Measurements from ENCODE around the gene IMPDH2. TPM values are rescaled to one million over a fixed set of nuclear protein-coding genes. Genes with fewer than 3 reads are reported as not detected.

Gene IMPDH2
- total and polyA plus RNA-seq, 2 experiments from 2014 or later, result 198 to 314 TPM

- TF ChIP-seq ZNF462 (CRISPR knock-in tag; IDR thresholded peaks at IDR 0.05) (no peak), JUNB (IDR thresholded peaks at IDR 0.05; ENCODE audit: unreplicated experiment) (no peak)
Measured at GRCh38 chr3:49030321-49030720, 1.1 kb upstream of the IMPDH2 start (continued).

- Histone ChIP-seq H3K4me1 (ENCODE audit: insufficient read depth) (peaks cover 7% of the 10 kb centered on the region; the same call in 1 of the 2 replicates), H3K36me3 (ENCODE audit: insufficient read depth) (peaks cover 48% of the 10 kb centered on the region), H3K27me3 (ENCODE audit: insufficient read depth) (no peaks in the 10 kb centered on the region), H4K20me1 (replicated peaks; ENCODE audit: insufficient read depth) (peaks cover 15% of the 10 kb centered on the region), H3K79me2 (replicated peaks; ENCODE audit: insufficient read depth) (peaks cover 13% of the 10 kb centered on the region), H3K4me2 (peak overlapping the region; percentile 98), H3F3A (replicated peaks; ENCODE audit: low read depth) (peaks cover 50% of the 10 kb centered on the region), H3K27ac (ENCODE audit: low read depth) (peak overlapping the region; percentile 46), H3K9me2 (ENCODE audit: insufficient read depth) (no peaks in the 10 kb centered on the region), H3K4me3 (peak overlapping the region; percentile 93), H2AFZ (no peak overlapping the region)
- ATAC-seq, result no peak
- Mint-ChIP-seq H3K36me3 (ENCODE audit: low read depth) (peaks cover 83% of the 10 kb centered on the region), H3K27me3 (ENCODE audit: insufficient read depth, low read depth, poor library complexity) (peaks cover 22% of the 10 kb centered on the region), H3K27ac (peak overlapping the region; percentile 97), H3K9me3 (no peaks in the 10 kb centered on the region; the same call in 1 of the 3 replicates), H3K4me1 (peaks cover 18% of the 10 kb centered on the region), H3K4me3 (peak overlapping the region; percentile 94)
- peak; percentile 34 for TF ChIP-seq POLR2AphosphoS5 (IDR thresholded peaks at IDR 0.05; ENCODE audit: low read depth)
- TF ChIP-seq EZH2phosphoT487 (IDR thresholded peaks at IDR 0.05; ENCODE audit: unreplicated experiment), result no peak
- DNase-seq (ENCODE audit: low spot score), result no peak
Measured at GRCh38 chr3:49029563-49029884, 326 bp upstream of the IMPDH2 start.

GRCh38 chr3:49028298-49028672 lies 913 bp downstream of the IMPDH2 start:
- Mint-ChIP-seq H3K4me3 (peak overlapping the region; percentile 94), H3K9me3 (no peaks in the 10 kb centered on the region; the same call in 1 of the 3 replicates), H3K27ac (peak overlapping the region; percentile 59; the same call in 1 of the 2 replicates), H3K4me1 (peaks cover 23% of the 10 kb centered on the region), H3K27me3 (ENCODE audit: insufficient read depth, low read depth, poor library complexity) (peaks cover 27% of the 10 kb centered on the region), H3K36me3 (ENCODE audit: low read depth) (peaks cover 91% of the 10 kb centered on the region)
- Histone ChIP-seq H3F3A (replicated peaks; ENCODE audit: low read depth) (peaks cover 58% of the 10 kb centered on the region), H3K27me3 (ENCODE audit: insufficient read depth) (no peaks in the 10 kb centered on the region), H3K4me1 (ENCODE audit: insufficient read depth) (peaks cover 9% of the 10 kb centered on the region; the same call in 1 of the 2 replicates), H2AFZ (no peak overlapping the region), H3K79me2 (replicated peaks; ENCODE audit: insufficient read depth) (peaks cover 22% of the 10 kb centered on the region), H3K4me2 (peak overlapping the region; percentile 98), H3K9me2 (ENCODE audit: insufficient read depth) (no peaks in the 10 kb centered on the region), H3K27ac (ENCODE audit: low read depth) (no peak overlapping the region), H4K20me1 (replicated peaks; ENCODE audit: insufficient read depth) (peaks cover 22% of the 10 kb centered on the region), H3K4me3 (peak overlapping the region; percentile 93), H3K36me3 (ENCODE audit: insufficient read depth) (peaks cover 56% of the 10 kb centered on the region)
- no peak for ATAC-seq
- DNase-seq (ENCODE audit: low spot score), result no peak
- TF ChIP-seq CTCF (conservative IDR thresholded peaks at IDR 0.05; ENCODE audit: low read depth in 2 of 2) (no peak), ZNF331 (CRISPR knock-in tag; IDR thresholded peaks at IDR 0.05; ENCODE audit: low read depth) (no peak), JUNB (IDR thresholded peaks at IDR 0.05; ENCODE audit: unreplicated experiment) (no peak), ZNF114 (CRISPR knock-in tag; IDR thresholded peaks at IDR 0.05) (no peak)
